BLaER1 (cell line): ENCODE data around the gene WIPF1.

Source experiments
- H3K27ac ChIP-seq: shearing (Covaris generic); formaldehyde crosslinking; 2 replicates; pipeline ENCODE4 v1.8.1; 2022
- H3K27me3 ChIP-seq: shearing (Covaris generic); formaldehyde crosslinking; 2 replicates; pipeline ENCODE4 v1.8.1; 2022
- H3K36me3 ChIP-seq: shearing (Covaris generic); formaldehyde crosslinking; 2 replicates; pipeline ENCODE4 v1.8.1; 2022
- H3K4me1 ChIP-seq: shearing (Covaris generic); formaldehyde crosslinking; 2 replicates; pipeline ENCODE4 v1.8.1; 2022
- H3K4me2 ChIP-seq: shearing (Covaris generic); formaldehyde crosslinking; 2 replicates; pipeline ENCODE4 v1.8.1; 2022
- H3K4me3 ChIP-seq: shearing (Covaris generic); formaldehyde crosslinking; 2 replicates; pipeline ENCODE4 v1.8.1; 2022
- H3K9ac ChIP-seq: shearing (Covaris generic); formaldehyde crosslinking; 2 replicates; pipeline ENCODE4 v1.8.1; 2022
- H3K9me3 ChIP-seq: shearing (Covaris generic); formaldehyde crosslinking; 2 replicates; pipeline ENCODE4 v1.8.1; 2022
- H4K20me1 ChIP-seq: shearing (Covaris generic); formaldehyde crosslinking; 2 replicates; pipeline ENCODE4 v1.8.1; 2022
- Cebpa-rat ChIP-seq: shearing (Covaris generic); IDR thresholded peaks from 2 replicates; pipeline ENCODE4 v1.8.1; 2022

Gene WIPF1

GRCh38 chr2:174590928-174591648 is 6.5 kb downstream of the WIPF1 start:
- H3K4me1 ChIP-seq = peaks cover 73% of the 10 kb centered on the region
- 0 out of 2 replicates have a peak overlapping the region, but pooled peaks have one; percentile 38 for H3K9ac ChIP-seq
- no peak overlapping the region for H3K4me3 ChIP-seq
- peaks cover 33% of the 10 kb centered on the region for H4K20me1 ChIP-seq
- H3K9me3 ChIP-seq = no peaks in the 10 kb centered on the region
- peak overlapping the region; percentile 96 for H3K27ac ChIP-seq
- TF ChIP-seq Cebpa-rat = no peak
- H3K36me3 ChIP-seq = peaks cover 53% of the 10 kb centered on the region
- H3K27me3 ChIP-seq = no peaks in the 10 kb centered on the region
- H3K4me2 ChIP-seq = peak overlapping the region; percentile 81

- Histone ChIP-seq H3K27me3 (no peaks in the 10 kb centered on the region), H4K20me1 (peaks cover 41% of the 10 kb centered on the region), H3K4me3 (no peak overlapping the region), H3K27ac (peak overlapping the region; percentile 96), H3K4me2 (peak overlapping the region; percentile 81), H3K9me3 (no peaks in the 10 kb centered on the region), H3K36me3 (peaks cover 61% of the 10 kb centered on the region), H3K4me1 (peaks cover 76% of the 10 kb centered on the region), H3K9ac (0 out of 2 replicates have a peak overlapping the region, but pooled peaks have one; percentile 5)
- TF ChIP-seq Cebpa-rat = no peak
These were observed 7.3 kb downstream of the WIPF1 start for GRCh38 chr2:174590346-174590745.

GRCh38 chr2:174589334-174589733 is 8.3 kb downstream of the WIPF1 start:
- H3K4me1 ChIP-seq = peaks cover 76% of the 10 kb centered on the region
- no peaks in the 10 kb centered on the region for H3K9me3 ChIP-seq
- H3K9ac ChIP-seq = no peak overlapping the region; the same call in 1 of the 2 replicates
- peak overlapping the region; percentile 57 for H3K27ac ChIP-seq
- peak overlapping the region; percentile 81 for H3K4me2 ChIP-seq
- H4K20me1 ChIP-seq = peaks cover 49% of the 10 kb centered on the region
- TF ChIP-seq Cebpa-rat = no peak
- peaks cover 71% of the 10 kb centered on the region for H3K36me3 ChIP-seq
- no peaks in the 10 kb centered on the region for H3K27me3 ChIP-seq
- H3K4me3 ChIP-seq = no peak overlapping the region

- Histone ChIP-seq H3K4me2 (peak overlapping the region; percentile 81), H3K4me1 (peaks cover 71% of the 10 kb centered on the region), H3K27ac (peak overlapping the region; percentile 57), H3K9ac (no peak overlapping the region), H3K27me3 (no peaks in the 10 kb centered on the region), H3K4me3 (no peak overlapping the region), H3K9me3 (no peaks in the 10 kb centered on the region), H3K36me3 (peaks cover 80% of the 10 kb centered on the region), H4K20me1 (peaks cover 56% of the 10 kb centered on the region)
- no peak for TF ChIP-seq Cebpa-rat
These were observed 9.1 kb downstream of the WIPF1 start for GRCh38 chr2:174588463-174588862.

GRCh38 chr2:174587579-174587978 is 10.0 kb downstream of the WIPF1 start:
- Histone ChIP-seq H3K4me1 (peaks cover 66% of the 10 kb centered on the region), H3K9me3 (no peaks in the 10 kb centered on the region), H3K4me3 (no peak overlapping the region), H3K9ac (no peak overlapping the region), H3K36me3 (peaks cover 88% of the 10 kb centered on the region), H3K27me3 (no peaks in the 10 kb centered on the region), H3K4me2 (0 out of 2 replicates have a peak overlapping the region, but pooled peaks have one; percentile 81), H3K27ac (peak overlapping the region; percentile 57; the same call in 1 of the 2 replicates), H4K20me1 (peaks cover 65% of the 10 kb centered on the region)
- TF ChIP-seq Cebpa-rat = no peak

- Histone ChIP-seq H3K9me3 (no peaks in the 10 kb centered on the region), H3K4me3 (no peak overlapping the region), H3K27ac (peak overlapping the region; percentile 57), H3K36me3 (peaks cover 93% of the 10 kb centered on the region), H3K27me3 (no peaks in the 10 kb centered on the region), H3K4me1 (peaks cover 57% of the 10 kb centered on the region), H4K20me1 (peaks cover 70% of the 10 kb centered on the region), H3K4me2 (no peak overlapping the region), H3K9ac (no peak overlapping the region)
- no peak for TF ChIP-seq Cebpa-rat
These were observed 10.9 kb downstream of the WIPF1 start for GRCh38 chr2:174586418-174587295.

- no peak for TF ChIP-seq Cebpa-rat
- peaks cover 95% of the 10 kb centered on the region for H3K36me3 ChIP-seq
- no peaks in the 10 kb centered on the region for H3K27me3 ChIP-seq
- no peak overlapping the region for H3K4me3 ChIP-seq
- peak overlapping the region; percentile 54; the same call in 1 of the 2 replicates for H3K27ac ChIP-seq
- H3K9me3 ChIP-seq = no peaks in the 10 kb centered on the region
- H4K20me1 ChIP-seq = peaks cover 70% of the 10 kb centered on the region
- H3K4me2 ChIP-seq = no peak overlapping the region
- peaks cover 48% of the 10 kb centered on the region for H3K4me1 ChIP-seq
- no peak overlapping the region for H3K9ac ChIP-seq
These were observed 11.8 kb downstream of the WIPF1 start for GRCh38 chr2:174585657-174586252.

GRCh38 chr2:174585146-174585545 is 12.5 kb downstream of the WIPF1 start:
- H3K36me3 ChIP-seq = peaks cover 95% of the 10 kb centered on the region
- H4K20me1 ChIP-seq = peaks cover 70% of the 10 kb centered on the region
- no peaks in the 10 kb centered on the region for H3K27me3 ChIP-seq
- H3K9me3 ChIP-seq = no peaks in the 10 kb centered on the region
- no peak for TF ChIP-seq Cebpa-rat
- no peak overlapping the region for H3K27ac ChIP-seq
- no peak overlapping the region for H3K9ac ChIP-seq
- H3K4me2 ChIP-seq = no peak overlapping the region
- no peak overlapping the region for H3K4me3 ChIP-seq
- H3K4me1 ChIP-seq = peaks cover 42% of the 10 kb centered on the region

GRCh38 chr2:174581491-174581890 is 16.1 kb downstream of the WIPF1 start:
- H3K27ac ChIP-seq = no peak overlapping the region
- H3K27me3 ChIP-seq = no peaks in the 10 kb centered on the region
- 0 out of 2 replicates have a peak, but pooled peaks cover 6% of the 10 kb centered on the region for H3K4me1 ChIP-seq
- H3K36me3 ChIP-seq = peaks cover 93% of the 10 kb centered on the region
- no peak overlapping the region for H3K4me2 ChIP-seq
- TF ChIP-seq Cebpa-rat = no peak
- no peak overlapping the region for H3K9ac ChIP-seq
- peaks cover 59% of the 10 kb centered on the region for H4K20me1 ChIP-seq
- H3K9me3 ChIP-seq = no peaks in the 10 kb centered on the region
- H3K4me3 ChIP-seq = no peak overlapping the region
